ENCODE data around the gene HSPA12B.

DNA sequence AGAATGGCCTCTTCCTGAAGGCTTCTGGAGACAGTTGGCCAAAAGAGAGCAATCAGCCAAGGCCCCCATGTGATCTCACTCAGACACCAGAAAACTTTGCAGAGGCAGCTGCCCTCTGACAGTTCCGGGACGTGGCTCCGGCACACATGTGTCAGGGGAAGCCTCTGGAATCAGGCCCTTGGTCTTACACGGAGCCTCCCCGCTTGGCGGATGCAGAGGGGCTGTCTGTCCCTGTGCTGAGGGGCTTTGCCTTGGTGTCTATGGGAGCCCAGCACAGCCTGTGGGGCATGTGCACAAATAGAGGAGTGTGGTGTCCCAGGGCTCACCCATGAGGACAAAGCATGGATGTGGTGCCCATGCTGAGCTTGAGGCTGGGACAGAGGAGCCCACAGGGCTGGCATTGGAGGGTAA lies 33.9 kb upstream of the HSPA12B start:
- TF ChIP-seq, protein P1, sequence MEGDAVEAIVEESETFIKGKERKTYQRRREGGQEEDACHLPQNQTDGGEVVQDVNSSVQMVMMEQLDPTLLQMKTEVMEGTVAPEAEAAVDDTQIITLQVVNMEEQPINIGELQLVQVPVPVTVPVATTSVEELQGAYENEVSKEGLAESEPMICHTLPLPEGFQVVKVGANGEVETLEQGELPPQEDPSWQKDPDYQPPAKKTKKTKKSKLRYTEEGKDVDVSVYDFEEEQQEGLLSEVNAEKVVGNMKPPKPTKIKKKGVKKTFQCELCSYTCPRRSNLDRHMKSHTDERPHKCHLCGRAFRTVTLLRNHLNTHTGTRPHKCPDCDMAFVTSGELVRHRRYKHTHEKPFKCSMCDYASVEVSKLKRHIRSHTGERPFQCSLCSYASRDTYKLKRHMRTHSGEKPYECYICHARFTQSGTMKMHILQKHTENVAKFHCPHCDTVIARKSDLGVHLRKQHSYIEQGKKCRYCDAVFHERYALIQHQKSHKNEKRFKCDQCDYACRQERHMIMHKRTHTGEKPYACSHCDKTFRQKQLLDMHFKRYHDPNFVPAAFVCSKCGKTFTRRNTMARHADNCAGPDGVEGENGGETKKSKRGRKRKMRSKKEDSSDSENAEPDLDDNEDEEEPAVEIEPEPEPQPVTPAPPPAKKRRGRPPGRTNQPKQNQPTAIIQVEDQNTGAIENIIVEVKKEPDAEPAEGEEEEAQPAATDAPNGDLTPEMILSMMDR (IDR thresholded peaks at IDR 0.05) = no peak
- TF ChIP-seq POLR2A (IDR thresholded peaks at IDR 0.05) = no peak

All from prostate gland (tissue), 2 donors.